IPS-15b (cell line): ENCODE measurements around the gene CACNA2D4.
"Not testable (repeated sequence)": the region's sequence is repeated elsewhere in the genome, so short reads cannot be mapped to it uniquely, and the experiment has no call there.

ENCODE experiments used
- H3K27me3 ChIP-seq: one replicate; pipeline ENCODE4 v1.6.1; 2013; ENCODE audit warnings: low read length; ENCODE audit not compliant: control insufficient read depth, insufficient read depth
- H3K36me3 ChIP-seq: one replicate; pipeline ENCODE4 v1.6.1; 2013; ENCODE audit warnings: low read length; ENCODE audit not compliant: control insufficient read depth, insufficient read depth
- H3K4me1 ChIP-seq: one replicate; pipeline ENCODE4 v1.6.1; 2013; ENCODE audit warnings: mild to moderate bottlenecking, low read length; ENCODE audit not compliant: control insufficient read depth, insufficient read depth
- H3K4me3 ChIP-seq: one replicate; pipeline ENCODE4 v1.5.1; 2013; ENCODE audit warnings: low read depth, low read length
- H3K9ac ChIP-seq: one replicate; pipeline ENCODE4 v1.6.1; 2013; ENCODE audit warnings: low read depth, mild to moderate bottlenecking, low read length
- H3K9me3 ChIP-seq: one replicate; pipeline ENCODE4 v1.6.1; 2013; ENCODE audit warnings: mild to moderate bottlenecking, low read length; ENCODE audit not compliant: control insufficient read depth, insufficient read depth

CACNA2D4 gene

DNA sequence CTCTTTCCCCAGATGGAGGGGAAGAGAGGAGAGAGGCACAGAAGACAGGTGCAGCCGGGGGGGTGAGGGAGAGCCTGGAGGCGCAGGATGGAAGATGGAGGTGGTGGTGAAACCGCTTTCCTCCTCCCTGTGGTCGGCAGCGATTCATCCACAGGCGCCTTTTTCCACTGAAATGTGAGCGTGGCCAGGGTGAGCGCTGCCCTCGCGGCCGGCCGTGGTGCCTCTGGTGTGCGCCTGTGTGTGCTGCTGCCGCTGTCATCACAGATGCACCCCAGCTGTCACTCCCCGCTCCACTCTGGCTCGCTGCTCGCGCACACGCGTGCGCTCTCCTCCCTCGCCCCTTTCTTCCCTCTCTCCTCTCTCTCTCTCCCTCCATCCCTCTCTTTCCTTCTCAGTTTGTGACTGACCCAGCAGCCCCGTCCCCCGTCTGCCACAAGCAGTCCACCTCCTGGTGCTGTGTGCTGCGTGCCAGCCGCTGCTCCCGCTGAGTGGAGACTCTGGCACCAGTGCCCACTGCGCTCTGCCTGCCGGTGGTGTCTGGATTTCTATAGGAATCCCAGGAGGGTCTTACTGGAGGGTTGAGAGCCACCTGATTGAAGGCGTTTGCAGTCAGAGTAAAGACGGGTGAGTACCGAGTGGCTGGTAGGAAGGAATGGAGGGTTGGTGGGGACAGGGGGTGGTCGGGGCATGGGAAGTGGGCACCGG is 98.1 kb downstream of the CACNA2D4 start, which contains the start of gene LRTM2:
Gene LRTM2 (plus strand): TSS at position 375 of the 705 bp plus-strand sequence. CDS start 7,584 bp downstream, outside the sequence.
- Histone ChIP-seq H3K9me3 (no peaks in the 10 kb centered on the region), H3K4me3 (peak within 1 kb of the TSS; percentile 16), H3K27me3 (peaks cover 23% of the 10 kb centered on the region), H3K4me1 (no peaks in the 10 kb centered on the region), H3K9ac (no peak within 1 kb of the TSS), H3K36me3 (no peaks in the 10 kb centered on the region)

DNA sequence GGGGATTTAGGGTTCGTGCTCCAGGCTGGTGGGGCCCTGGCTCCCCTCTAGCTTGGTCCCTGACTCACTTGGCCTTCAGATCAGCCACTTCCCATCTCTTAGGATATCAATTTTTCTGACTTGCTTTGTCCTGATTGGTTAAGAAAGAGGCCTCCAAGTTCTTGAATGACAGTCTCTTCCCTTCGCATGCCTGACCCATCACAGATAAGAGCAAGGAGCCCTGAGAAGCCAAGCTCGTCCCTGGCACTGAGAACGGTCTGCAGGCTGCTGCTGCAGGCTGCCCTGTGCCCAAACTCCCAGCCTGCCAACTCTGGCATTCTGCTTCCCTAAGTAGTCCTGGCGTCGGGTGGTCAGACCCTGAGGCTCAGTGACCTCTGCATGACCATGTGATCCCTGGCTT is 98.9 kb downstream of the CACNA2D4 start:
- no peaks in the 10 kb centered on the region for H3K9me3 ChIP-seq
- H3K36me3 ChIP-seq, result no peaks in the 10 kb centered on the region
- H3K9ac ChIP-seq, result no peak overlapping the region
- no peaks in the 10 kb centered on the region for H3K4me1 ChIP-seq
- no peak overlapping the region for H3K4me3 ChIP-seq
- peaks cover 23% of the 10 kb centered on the region for H3K27me3 ChIP-seq

DNA sequence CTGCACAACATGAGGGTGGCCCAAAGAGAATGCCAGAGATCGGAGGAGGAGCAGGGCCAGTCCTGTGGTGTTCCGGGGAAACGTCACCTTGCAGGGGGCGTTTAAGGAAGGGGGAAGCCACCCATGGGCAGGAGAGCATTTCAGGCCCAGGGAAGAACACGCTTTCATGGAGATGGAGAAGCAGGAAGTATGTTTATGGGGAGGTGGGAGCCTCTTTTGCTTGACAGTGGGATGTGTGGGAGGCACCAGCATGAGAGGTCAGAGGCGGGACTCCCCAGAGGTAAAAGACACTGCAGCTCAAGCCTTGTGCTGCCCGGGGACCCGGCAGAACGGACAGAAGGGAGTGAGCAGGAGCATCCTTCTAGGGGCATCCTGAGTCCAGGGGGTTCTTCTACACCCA is 99.4 kb downstream of the CACNA2D4 start:
- no peak overlapping the region for H3K9ac ChIP-seq
- peaks cover 23% of the 10 kb centered on the region for H3K27me3 ChIP-seq
- H3K9me3 ChIP-seq, result no peaks in the 10 kb centered on the region
- H3K4me3 ChIP-seq, result no peak overlapping the region
- no peaks in the 10 kb centered on the region for H3K4me1 ChIP-seq
- no peaks in the 10 kb centered on the region for H3K36me3 ChIP-seq

- H3K27me3 ChIP-seq, result peaks cover 23% of the 10 kb centered on the region
- H3K9ac ChIP-seq, H3K36me3 ChIP-seq, H3K9me3 ChIP-seq, H3K4me1 ChIP-seq, H3K4me3 ChIP-seq: not testable (repeated sequence)
Measured at GRCh38 chr12:1817928-1818327, 100.5 kb downstream of the CACNA2D4 start.

- Histone ChIP-seq H3K9me3 (no peaks in the 10 kb centered on the region), H3K36me3 (no peaks in the 10 kb centered on the region), H3K4me1 (no peaks in the 10 kb centered on the region), H3K9ac (no peak overlapping the region), H3K27me3 (peaks cover 23% of the 10 kb centered on the region), H3K4me3 (no peak overlapping the region)
Measured at GRCh38 chr12:1816730-1817348, 101.6 kb downstream of the CACNA2D4 start.

DNA sequence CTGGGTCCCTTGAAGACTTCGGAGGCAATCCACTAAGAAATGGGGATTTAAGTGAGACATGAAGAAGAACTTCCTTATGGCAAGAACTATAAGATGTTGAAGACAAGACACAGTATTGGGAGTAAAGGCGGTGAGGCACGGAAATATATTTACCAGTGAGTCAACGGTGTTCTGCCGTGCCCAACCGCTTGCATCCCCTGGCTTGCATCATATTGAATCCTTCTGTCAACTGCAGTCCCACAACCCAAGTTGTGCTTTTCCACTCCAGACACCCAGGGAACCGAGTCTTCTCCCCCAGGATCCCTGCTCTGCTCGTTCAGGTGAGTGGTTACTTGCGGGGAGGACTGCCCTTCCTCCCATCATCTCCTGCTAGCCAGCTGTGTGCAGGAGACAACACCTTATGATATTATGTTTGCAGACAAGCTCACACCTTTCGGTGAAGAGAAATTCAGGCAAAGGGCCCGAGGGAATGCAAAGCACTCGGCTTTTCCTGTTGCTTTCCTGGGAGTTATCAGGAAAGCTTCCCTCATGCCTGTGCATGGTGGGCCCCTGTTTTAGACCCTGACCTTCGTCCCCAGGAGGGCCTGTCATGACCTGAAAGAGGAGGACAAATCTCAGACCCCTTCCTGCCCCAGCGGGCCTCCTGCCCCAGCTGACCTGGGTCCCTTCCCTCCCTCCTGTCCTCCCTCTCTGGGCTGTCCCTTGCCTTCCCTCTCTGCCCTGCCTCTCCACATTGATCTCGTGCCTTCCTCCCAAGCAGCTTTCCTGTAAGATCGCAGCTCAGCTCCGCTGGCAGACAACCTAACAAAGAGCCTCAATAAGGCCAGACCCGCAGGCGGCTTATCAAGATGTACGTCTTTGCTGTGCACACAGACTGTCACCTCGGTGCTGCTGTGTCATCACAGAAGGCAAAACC is 102.4 kb downstream of the CACNA2D4 start:
- H3K9me3 ChIP-seq, result no peaks in the 10 kb centered on the region

GRCh38 chr12:1815108-1815507 is 103.3 kb downstream of the CACNA2D4 start:
- H3K4me3 ChIP-seq, result no peak overlapping the region
- peaks cover 9% of the 10 kb centered on the region for H3K27me3 ChIP-seq

More for the DNA sequence above, 102.4 kb downstream of the CACNA2D4 start:
- H3K27me3 ChIP-seq, result peaks cover 19% of the 10 kb centered on the region
- H3K9ac ChIP-seq, result no peak overlapping the region
- H3K36me3 ChIP-seq, result no peaks in the 10 kb centered on the region
- H3K4me1 ChIP-seq, result no peaks in the 10 kb centered on the region
- no peak overlapping the region for H3K4me3 ChIP-seq

DNA sequence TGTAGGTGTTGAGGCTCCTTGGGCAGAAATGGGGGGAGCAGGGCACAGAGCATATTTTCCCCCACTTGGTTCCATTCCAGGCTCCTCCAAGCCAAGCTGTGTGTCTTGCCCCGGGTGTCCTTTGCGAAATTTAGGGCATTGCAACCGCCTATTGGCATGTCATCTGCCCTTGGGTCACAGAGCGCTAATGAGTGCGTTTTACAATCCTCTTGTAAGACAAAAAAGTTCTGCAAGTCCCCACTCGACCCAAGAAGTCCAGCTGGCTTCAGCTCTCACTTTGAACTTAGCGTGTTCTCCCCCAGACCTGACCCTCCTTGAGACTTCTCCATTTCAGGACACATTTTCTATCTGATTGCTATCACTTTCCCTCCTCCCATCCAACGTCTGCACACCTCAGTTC is 104.2 kb downstream of the CACNA2D4 start:
- no peaks in the 10 kb centered on the region for H3K4me1 ChIP-seq
- no peak overlapping the region for H3K4me3 ChIP-seq
- H3K27me3 ChIP-seq, result peaks cover under 1% of the 10 kb centered on the region
- H3K36me3 ChIP-seq, result no peaks in the 10 kb centered on the region
- no peaks in the 10 kb centered on the region for H3K9me3 ChIP-seq
- H3K9ac ChIP-seq, result no peak overlapping the region

More at GRCh38 chr12:1815108-1815507, 103.3 kb downstream of the CACNA2D4 start:
- no peaks in the 10 kb centered on the region for H3K36me3 ChIP-seq
- H3K4me1 ChIP-seq, result no peaks in the 10 kb centered on the region
- H3K9me3 ChIP-seq, result no peaks in the 10 kb centered on the region
- no peak overlapping the region for H3K9ac ChIP-seq

GRCh38 chr12:1812650-1813302 is 105.7 kb downstream of the CACNA2D4 start:
- no peak overlapping the region for H3K4me3 ChIP-seq
- H3K9me3 ChIP-seq, result no peaks in the 10 kb centered on the region
- H3K9ac ChIP-seq, result no peak overlapping the region
- no peaks in the 10 kb centered on the region for H3K36me3 ChIP-seq
- H3K4me1 ChIP-seq, result no peaks in the 10 kb centered on the region
- H3K27me3 ChIP-seq, result no peaks in the 10 kb centered on the region

DNA sequence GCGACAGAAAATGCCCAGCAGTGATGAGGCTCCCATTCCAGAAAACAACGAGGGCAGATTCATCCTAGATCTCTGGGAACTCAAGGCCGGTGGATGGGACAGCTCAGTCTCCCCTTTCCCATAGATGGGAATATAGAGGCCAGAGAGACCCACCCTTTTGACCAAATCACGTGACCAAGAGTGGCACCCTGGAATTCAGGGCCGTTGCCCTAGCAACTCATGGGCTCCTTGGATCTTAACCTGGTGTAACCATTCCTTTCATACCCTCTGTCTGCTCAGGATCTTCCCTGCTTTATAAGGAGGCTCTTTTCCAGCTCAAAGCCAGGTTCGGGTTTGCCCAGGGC is 106.5 kb downstream of the CACNA2D4 start:
- H3K9ac ChIP-seq, result no peak overlapping the region
- no peaks in the 10 kb centered on the region for H3K4me1 ChIP-seq

DNA sequence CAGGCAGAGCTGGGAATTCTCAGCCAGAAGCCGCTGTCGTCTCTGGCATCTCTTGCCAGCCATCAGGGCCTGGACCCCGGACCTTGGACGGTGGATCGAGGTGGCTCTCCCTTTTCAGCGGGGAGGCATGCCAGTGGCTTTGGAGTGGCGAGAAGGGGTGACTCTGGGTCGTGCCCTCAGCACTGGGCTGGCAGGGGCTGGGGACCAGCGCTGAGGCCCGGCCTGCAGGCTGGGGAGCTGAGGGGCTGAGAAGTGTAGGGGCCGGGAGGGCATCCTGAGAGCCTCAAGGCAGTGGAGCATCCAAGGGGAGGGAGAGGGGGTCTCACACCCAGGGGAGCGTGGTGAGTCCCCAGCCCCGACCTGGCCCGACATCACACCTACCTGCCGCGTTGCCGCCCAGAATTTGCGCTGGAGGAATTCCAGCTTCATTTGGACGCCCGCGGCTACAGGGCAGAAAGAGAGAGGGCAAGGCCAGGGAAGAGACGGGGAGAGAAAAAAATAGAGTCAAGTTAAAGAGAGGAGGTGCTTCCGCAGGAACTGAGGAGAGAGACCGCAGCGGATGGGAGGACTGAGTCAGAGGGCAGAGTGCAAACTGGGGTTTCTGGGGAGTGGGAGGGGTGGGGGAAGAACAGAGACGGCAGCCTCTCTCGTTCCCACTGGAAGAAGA is 107.0 kb downstream of the CACNA2D4 start:
- Histone ChIP-seq H3K4me1 (no peaks in the 10 kb centered on the region), H3K27me3 (no peaks in the 10 kb centered on the region), H3K9ac (no peak overlapping the region), H3K4me3 (no peak overlapping the region), H3K36me3 (no peaks in the 10 kb centered on the region), H3K9me3 (no peaks in the 10 kb centered on the region)

More for the DNA sequence above, 106.5 kb downstream of the CACNA2D4 start:
- Histone ChIP-seq H3K27me3 (no peaks in the 10 kb centered on the region), H3K36me3 (no peaks in the 10 kb centered on the region), H3K9me3 (no peaks in the 10 kb centered on the region), H3K4me3 (no peak overlapping the region)
